Measurements from ENCODE around the gene YIF1B. TPM values are rescaled to one million over a fixed set of nuclear protein-coding genes. Genes with fewer than 3 reads are reported as not detected.

The YIF1B gene
- total and polyA plus RNA-seq, 7 experiments from 2014 or later: 26.1 to 84.7 (median 38.2) TPM

DNA sequence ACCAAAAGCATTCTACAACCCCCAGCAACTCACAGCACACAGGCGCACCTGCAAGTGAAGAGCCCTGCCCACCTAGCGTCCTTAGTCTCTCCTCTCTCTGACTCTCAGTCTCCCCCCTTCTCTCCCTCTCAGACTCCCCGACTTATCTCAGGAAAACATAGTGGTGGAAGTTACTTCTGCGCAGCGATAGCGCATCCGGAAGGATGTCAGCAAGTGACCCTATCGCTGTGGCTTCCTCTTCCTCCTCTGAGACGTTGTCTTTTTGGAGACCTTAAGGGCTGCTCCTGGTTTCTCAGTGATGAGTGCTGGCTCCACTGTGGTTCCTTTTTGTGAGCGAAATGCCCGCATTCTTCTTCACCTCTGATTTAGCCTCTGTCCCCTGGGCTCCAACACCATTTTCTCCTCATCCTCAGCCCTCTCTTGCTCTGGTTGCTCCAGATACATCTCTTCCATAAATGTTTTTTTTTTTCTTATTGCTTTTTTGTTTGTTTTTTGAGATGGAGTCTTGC lies 1.4 kb upstream of the YIF1B start:
- ATAC-seq: no peak

GRCh38 chr19:38316477-38317067 lies 825 bp upstream of the YIF1B start:
- H3K27me3 Mint-ChIP-seq: no peaks in the 10 kb centered on the region
- H3K4me3 ChIP-seq (ENCODE audit: low read length): peak overlapping the region; percentile 90
- ATAC-seq (peak; percentile 1), DNase-seq (no peak)
- H3K36me3 ChIP-seq (ENCODE audit: control insufficient read depth in 2 of 3, insufficient read depth in 3 of 3, low read length in 3 of 3): no peaks in the 10 kb centered on the region
- CTCF ChIA-PET: no interaction called here
- H3K36me3 Mint-ChIP-seq: peaks cover 0 to 5% (median 0%) of the 10 kb centered on the region in 5 donors
- no peaks in the 10 kb centered on the region for H3K27me3 ChIP-seq (ENCODE audit: control insufficient read depth in 2 of 2, insufficient read depth in 2 of 2, low read length in 2 of 2)
- intact Hi-C loops (cut with micrococcal nuclease): loop anchor here (1.0 to 10.0 kb wide), 17 partner anchors 19 to 1102 kb away; partner anchors contain the start of genes CATSPERG (in 2 of the 2), GGN (in 2 of the 2), PSMD8 (in 2 of the 2) and SIPA1L3 (in 2 of the 2)
- H3K27ac Mint-ChIP-seq: peak overlapping the region; percentile 90 to 97 (median 93)
- peaks cover 34 to 64% (median 55%) of the 10 kb centered on the region in 7 donors for H3K4me1 Mint-ChIP-seq
- peaks cover 15 to 30% of the 10 kb centered on the region in 2 donors for H3K4me1 ChIP-seq (ENCODE audit: control insufficient read depth in 2 of 2, insufficient read depth in 2 of 2, low read length in 2 of 2)
- POLR2A ChIA-PET: interaction anchor here (0.7 to 1.5 kb wide), 3 partner anchors 21 to 53 kb away, joined by 3 read pairs; no protein-coding TSS in a partner anchor
- H3K9me3 ChIP-seq (ENCODE audit: control insufficient read depth in 2 of 3, low read length in 3 of 3): no peaks in the 10 kb centered on the region
- peak overlapping the region; percentile 87 to 96 (median 91) for H3K4me3 Mint-ChIP-seq
- H3K9me3 Mint-ChIP-seq: no peaks in the 10 kb centered on the region
- H3K27ac ChIP-seq (ENCODE audit: low read depth, low read length): peak overlapping the region; percentile 97

More for the DNA sequence above, 1.4 kb upstream of the YIF1B start:
- H3K36me3 ChIP-seq (ENCODE audit: control insufficient read depth in 2 of 3, insufficient read depth in 3 of 3, low read length in 3 of 3): no peaks in the 10 kb centered on the region
- Mint-ChIP-seq H3K9me3 (no peaks in the 10 kb centered on the region), H3K27me3 (no peaks in the 10 kb centered on the region), H3K4me3 (peak overlapping the region; percentile 87 to 96 (median 91)), H3K27ac (peak overlapping the region; percentile 90 to 97 (median 93)), H3K4me1 (peaks cover 40 to 70% (median 60%) of the 10 kb centered on the region in 7 donors), H3K36me3 (peaks cover 0 to 5% (median 2%) of the 10 kb centered on the region in 5 donors)
- H3K9me3 ChIP-seq (ENCODE audit: control insufficient read depth in 2 of 3, low read length in 3 of 3): no peaks in the 10 kb centered on the region
- peak in 8 of 9 donors; percentile 23 to 43 (median 34) for DNase-seq
- no peaks in the 10 kb centered on the region for H3K27me3 ChIP-seq (ENCODE audit: control insufficient read depth in 2 of 2, insufficient read depth in 2 of 2, low read length in 2 of 2)
- intact Hi-C loops (cut with micrococcal nuclease): loop anchor here (2.0 to 10.0 kb wide), 10 partner anchors 60 to 1102 kb away; partner anchors contain the start of genes ACTN4 (in 1 of the 2), ECH1 (in 1 of the 2), EIF3K (in 1 of the 2) and GGN (in 1 of the 2)
- CTCF ChIA-PET: interaction anchor here (1.3 kb wide), 1 partner anchor 19 kb away, joined by 3 read pairs; no protein-coding TSS in a partner anchor
- peaks cover 15 to 30% of the 10 kb centered on the region in 2 donors for H3K4me1 ChIP-seq (ENCODE audit: control insufficient read depth in 2 of 2, insufficient read depth in 2 of 2, low read length in 2 of 2)
- peak overlapping the region; percentile 90 for H3K4me3 ChIP-seq (ENCODE audit: low read length)
- peak overlapping the region; percentile 97 for H3K27ac ChIP-seq (ENCODE audit: low read depth, low read length)
- POLR2A ChIA-PET: interaction anchor here (1.0 to 2.0 kb wide), 3 partner anchors 52 to 57 kb away, joined by 3 to 7 read pairs (median 3); partner anchors contain the start of gene PSMD8

DNA sequence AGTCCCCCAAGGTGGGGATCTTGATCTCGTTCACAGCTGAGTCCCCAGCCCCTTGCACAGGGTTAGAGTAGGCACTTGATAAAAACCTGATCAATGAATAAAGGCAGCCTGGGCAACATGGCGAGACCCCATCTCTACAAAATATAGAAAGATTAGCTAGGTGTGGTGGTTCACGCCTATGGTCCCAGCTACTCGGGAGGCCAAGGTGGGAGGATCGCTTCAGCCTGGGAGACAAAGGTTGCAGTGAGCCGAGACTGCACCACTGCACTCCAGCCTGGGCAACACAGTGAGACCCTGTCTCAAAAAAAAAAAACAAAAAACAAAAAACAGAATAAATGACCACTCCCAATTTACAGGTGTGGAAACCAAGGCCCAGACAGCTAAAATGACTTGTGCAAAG lies 4.8 kb downstream of the YIF1B start:
- ATAC-seq (no peak), DNase-seq (no peak)
- Mint-ChIP-seq H3K9me3 (no peaks in the 10 kb centered on the region), H3K27ac (peak overlapping the region in 1 of 9 donors; percentile 56), H3K27me3 (no peaks in the 10 kb centered on the region), H3K4me3 (no peak overlapping the region), H3K4me1 (peaks cover 7 to 24% (median 21%) of the 10 kb centered on the region in 7 donors), H3K36me3 (peaks cover 4 to 20% (median 5%) of the 10 kb centered on the region in 5 donors)
- intact Hi-C loops (cut with micrococcal nuclease): loop anchor here in 1 of 2 donors (10.0 kb wide), 2 partner anchors 656 to 1096 kb away; partner anchors contain the start of genes ZFP30, ZNF383 and ZNF585B
- no peak overlapping the region for H3K4me3 ChIP-seq (ENCODE audit: low read length)
- H3K27ac ChIP-seq (ENCODE audit: low read depth, low read length): no peak overlapping the region
- H3K4me1 ChIP-seq (ENCODE audit: control insufficient read depth in 2 of 2, insufficient read depth in 2 of 2, low read length in 2 of 2): peaks cover 3 to 5% of the 10 kb centered on the region in 2 donors
- ChIA-PET POLR2A (interaction anchor here (0.5 to 1.8 kb wide), 3 partner anchors 9 to 324 kb away, joined by 3 to 6 read pairs (median 4); no protein-coding TSS in a partner anchor), CTCF (no interaction called here)
- H3K9me3 ChIP-seq (ENCODE audit: control insufficient read depth in 2 of 3, low read length in 3 of 3): no peaks in the 10 kb centered on the region
- H3K36me3 ChIP-seq (ENCODE audit: control insufficient read depth in 2 of 3, insufficient read depth in 3 of 3, low read length in 3 of 3): peaks cover 0 to 35% (median 0%) of the 10 kb centered on the region in 3 experiments
- no peaks in the 10 kb centered on the region for H3K27me3 ChIP-seq (ENCODE audit: control insufficient read depth in 2 of 2, insufficient read depth in 2 of 2, low read length in 2 of 2)

GRCh38 chr19:38310279-38310670 lies 5.5 kb downstream of the YIF1B start:
- Mint-ChIP-seq H3K4me3 (no peak overlapping the region), H3K9me3 (no peaks in the 10 kb centered on the region), H3K36me3 (peaks cover 4 to 20% (median 5%) of the 10 kb centered on the region in 5 donors), H3K4me1 (peaks cover 6 to 23% (median 18%) of the 10 kb centered on the region in 7 donors), H3K27ac (peak overlapping the region in 2 of 9 donors; percentile 59 to 63), H3K27me3 (no peaks in the 10 kb centered on the region)
- no peaks in the 10 kb centered on the region for H3K9me3 ChIP-seq (ENCODE audit: control insufficient read depth in 2 of 3, low read length in 3 of 3)
- ATAC-seq (no peak), DNase-seq (no peak)
- no peak overlapping the region for H3K4me3 ChIP-seq (ENCODE audit: low read length)
- H3K27ac ChIP-seq (ENCODE audit: low read depth, low read length): no peak overlapping the region
- no peaks in the 10 kb centered on the region for H3K27me3 ChIP-seq (ENCODE audit: control insufficient read depth in 2 of 2, insufficient read depth in 2 of 2, low read length in 2 of 2)
- peaks cover under 1 to 2% of the 10 kb centered on the region in 2 donors for H3K4me1 ChIP-seq (ENCODE audit: control insufficient read depth in 2 of 2, insufficient read depth in 2 of 2, low read length in 2 of 2)
- POLR2A ChIA-PET: interaction anchor here (0.5 to 1.8 kb wide), 3 partner anchors 10 to 324 kb away, joined by 3 to 6 read pairs (median 4); no protein-coding TSS in a partner anchor
- intact Hi-C loops (cut with micrococcal nuclease): loop anchor here in 1 of 2 donors (10.0 kb wide), 2 partner anchors 655 to 1095 kb away; partner anchors contain the start of genes ZFP30, ZNF383 and ZNF585B
- CTCF ChIA-PET: interaction anchor here (0.7 kb wide), 1 partner anchor 71 kb away, joined by 3 read pairs; no protein-coding TSS in a partner anchor
- peaks cover 0 to 38% (median 0%) of the 10 kb centered on the region in 3 experiments for H3K36me3 ChIP-seq (ENCODE audit: control insufficient read depth in 2 of 3, insufficient read depth in 3 of 3, low read length in 3 of 3)

DNA sequence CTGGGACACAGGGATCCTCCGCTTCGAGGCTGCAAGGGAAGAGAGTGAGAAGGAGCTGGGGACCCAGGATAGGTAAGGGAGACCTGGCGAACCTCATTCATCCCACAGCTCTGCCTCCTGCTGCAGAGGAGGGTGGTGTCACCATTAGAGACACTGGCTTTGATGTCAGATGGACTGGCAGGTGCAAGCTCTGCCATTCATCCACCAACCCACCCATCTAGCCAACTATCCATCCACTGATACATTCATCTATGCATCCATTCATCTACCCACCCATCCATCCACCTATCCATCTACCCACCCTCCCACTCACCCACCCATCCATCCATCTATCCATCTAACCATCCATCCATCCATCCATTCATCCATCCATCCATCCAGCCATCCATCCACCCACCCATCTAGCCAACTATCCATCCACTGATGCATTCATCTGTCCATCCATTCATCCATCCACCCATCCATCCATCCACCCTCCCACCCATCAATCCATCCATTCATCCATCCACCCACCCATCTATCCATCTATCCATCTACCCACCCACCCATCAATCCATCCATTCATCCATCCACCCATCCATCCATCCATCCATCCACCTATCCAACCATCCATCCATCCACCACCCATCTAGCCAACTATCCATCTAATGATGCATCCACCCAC lies 6.0 kb downstream of the YIF1B start:
- no peak overlapping the region for H3K27ac ChIP-seq (ENCODE audit: low read depth, low read length)
- peaks cover 4 to 20% (median 5%) of the 10 kb centered on the region in 5 donors for H3K36me3 Mint-ChIP-seq
- H3K9me3 Mint-ChIP-seq: no peaks in the 10 kb centered on the region
- DNase-seq: no peak
- H3K27ac Mint-ChIP-seq: peak overlapping the region in 1 of 9 donors; percentile 63
- no peak for ATAC-seq
- POLR2A ChIA-PET: interaction anchor here (1.8 kb wide), 1 partner anchor 11 kb away, joined by 4 read pairs; no protein-coding TSS in a partner anchor
- H3K4me1 ChIP-seq (ENCODE audit: control insufficient read depth in 2 of 2, insufficient read depth in 2 of 2, low read length in 2 of 2): no peaks in the 10 kb centered on the region
- H3K4me3 Mint-ChIP-seq: no peak overlapping the region
- no peaks in the 10 kb centered on the region for H3K27me3 ChIP-seq (ENCODE audit: control insufficient read depth in 2 of 2, insufficient read depth in 2 of 2, low read length in 2 of 2)
- H3K27me3 Mint-ChIP-seq: no peaks in the 10 kb centered on the region
- H3K9me3 ChIP-seq (ENCODE audit: control insufficient read depth in 2 of 3, low read length in 3 of 3): no peaks in the 10 kb centered on the region
- peaks cover 4 to 21% (median 15%) of the 10 kb centered on the region in 7 donors for H3K4me1 Mint-ChIP-seq
- H3K4me3 ChIP-seq (ENCODE audit: low read length): no peak overlapping the region
- intact Hi-C loops (cut with micrococcal nuclease): loop anchor here in 1 of 2 donors (10.0 kb wide), 2 partner anchors 655 to 1095 kb away; partner anchors contain the start of genes ZFP30, ZNF383 and ZNF585B
- H3K36me3 ChIP-seq (ENCODE audit: control insufficient read depth in 2 of 3, insufficient read depth in 3 of 3, low read length in 3 of 3): peaks cover 0 to 38% (median 0%) of the 10 kb centered on the region in 3 experiments
- CTCF ChIA-PET: no interaction called here
